NB4 (cell line): Measurements from ENCODE around the gene ATXN1.

Source experiments
- MYC ChIP-seq: IDR thresholded peaks from 2 replicates; pipeline ENCODE4 v1.6.1; 2011; ENCODE audit warnings: low read depth, low read length
- POLR2A ChIP-seq: IDR thresholded peaks from 2 replicates; pipeline ENCODE4 v1.6.1; 2011; ENCODE audit warnings: mild to moderate bottlenecking; ENCODE audit not compliant: insufficient read length; ENCODE audit errors: extremely low read depth
- TF ChIP-seq, protein P1 (sequence below): IDR thresholded peaks from one replicate; pipeline ENCODE4 v1.5.1; 2012; ENCODE audit warnings: low read depth, low read length
- TF ChIP-seq, protein P2 (sequence below): IDR thresholded peaks from 2 replicates; pipeline ENCODE4 v1.6.1; 2011; ENCODE audit warnings: low read depth, low read length

DNA sequence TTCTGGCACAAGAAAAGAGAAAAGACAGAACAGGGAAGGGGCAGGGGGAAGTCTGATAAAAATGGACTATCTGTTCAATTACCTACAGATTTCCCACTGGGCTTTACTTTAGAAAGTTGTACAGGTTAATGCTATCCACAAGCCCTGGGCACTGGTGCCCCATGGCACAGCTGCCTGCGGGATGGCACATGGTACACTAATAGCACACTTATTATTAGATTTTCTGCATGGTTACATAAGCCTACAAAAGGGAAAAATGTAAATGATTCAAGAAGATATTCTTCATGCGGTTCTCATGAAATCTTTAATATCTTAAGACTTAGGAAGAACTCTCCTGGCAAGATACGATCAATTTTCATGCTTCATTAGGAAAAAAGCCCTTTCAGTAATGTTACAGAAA, 385.4 kb downstream of the ATXN1 start:
- TF ChIP-seq, protein P1, sequence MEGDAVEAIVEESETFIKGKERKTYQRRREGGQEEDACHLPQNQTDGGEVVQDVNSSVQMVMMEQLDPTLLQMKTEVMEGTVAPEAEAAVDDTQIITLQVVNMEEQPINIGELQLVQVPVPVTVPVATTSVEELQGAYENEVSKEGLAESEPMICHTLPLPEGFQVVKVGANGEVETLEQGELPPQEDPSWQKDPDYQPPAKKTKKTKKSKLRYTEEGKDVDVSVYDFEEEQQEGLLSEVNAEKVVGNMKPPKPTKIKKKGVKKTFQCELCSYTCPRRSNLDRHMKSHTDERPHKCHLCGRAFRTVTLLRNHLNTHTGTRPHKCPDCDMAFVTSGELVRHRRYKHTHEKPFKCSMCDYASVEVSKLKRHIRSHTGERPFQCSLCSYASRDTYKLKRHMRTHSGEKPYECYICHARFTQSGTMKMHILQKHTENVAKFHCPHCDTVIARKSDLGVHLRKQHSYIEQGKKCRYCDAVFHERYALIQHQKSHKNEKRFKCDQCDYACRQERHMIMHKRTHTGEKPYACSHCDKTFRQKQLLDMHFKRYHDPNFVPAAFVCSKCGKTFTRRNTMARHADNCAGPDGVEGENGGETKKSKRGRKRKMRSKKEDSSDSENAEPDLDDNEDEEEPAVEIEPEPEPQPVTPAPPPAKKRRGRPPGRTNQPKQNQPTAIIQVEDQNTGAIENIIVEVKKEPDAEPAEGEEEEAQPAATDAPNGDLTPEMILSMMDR, result no peak
- TF ChIP-seq POLR2A (no peak), MYC (no peak)
- TF ChIP-seq, protein P2, sequence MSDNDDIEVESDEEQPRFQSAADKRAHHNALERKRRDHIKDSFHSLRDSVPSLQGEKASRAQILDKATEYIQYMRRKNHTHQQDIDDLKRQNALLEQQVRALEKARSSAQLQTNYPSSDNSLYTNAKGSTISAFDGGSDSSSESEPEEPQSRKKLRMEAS, result no peak
